GM12878 (cell line): ENCODE data around the gene RAPSN. TPM values are rescaled to one million over a fixed set of nuclear protein-coding genes. Genes with fewer than 3 reads are reported as not detected.

Experiments used
- ATAC-seq: fragments of 200-7000 bp; cut with Tn5 transposase; 3 replicates; pipeline ENCODE4 v1.9.1; 2020; ENCODE audit warnings: mild to moderate bottlenecking, moderate library complexity
- BruUV-seq: library from RNA; stranded (reverse); fragments of 400-500 nt; replicated peaks from 2 replicates; lab custom pipeline; 2021; lab: Mats Ljungman, UMichigan
- CTCF ChIA-PET: fragments of 300-600 bp; sonication (Branson Sonifier 250); formaldehyde crosslinking; extraction: SDS; loops from one replicate; lab custom pipeline; 2021; ENCODE audit warnings: inconsistent platforms; lab: Yijun Ruan, JAX
- POLR2A ChIA-PET: fragments of 350-600 bp; formaldehyde crosslinking; extraction: SDS; loops from one replicate; lab custom pipeline; 2021; ENCODE audit warnings: inconsistent platforms; lab: Charles Lee
- RAD21 ChIA-PET: fragments of 300-600 bp; sonication (Branson Sonifier 250); formaldehyde crosslinking; loops from one replicate; lab custom pipeline; 2023; ENCODE audit warnings: antibody characterized with exemption; ENCODE audit not compliant: unreplicated experiment; lab: Charles Lee
- SMC1A ChIA-PET: fragments of 300-600 bp; sonication (Branson Sonifier 250); formaldehyde crosslinking; loops from one replicate; lab custom pipeline; 2023; ENCODE audit not compliant: unreplicated experiment, uncharacterized antibody; lab: Charles Lee
- DNase-seq: peaks from one replicate; pipeline ENCODE4 v3.0.0-alpha.2; 2011; ENCODE audit warnings: low read depth, low spot score
- FAIRE-seq: peaks from 3 replicates; lab custom pipeline; 2011; peaks lifted over from hg19 to GRCh38; lab: Jason Lieb, UNC
- H2AFZ ChIP-seq: 2 replicates; pipeline ENCODE4 v1.6.0; 2011; ENCODE audit warnings: low read depth, low read length, control low read depth; ENCODE audit not compliant: control insufficient read depth
- H3K27ac ChIP-seq: 2 replicates; pipeline ENCODE4 v1.5.1; 2011; ENCODE audit warnings: control low read depth; ENCODE audit not compliant: control insufficient read depth, insufficient read depth
- H3K27me3 ChIP-seq, 2 experiments: replicated peaks in 1 of 2; 2 replicates each; pipeline versions ENCODE4 v1.6.0 to v1.6.1; 2011; ENCODE audit warnings: low read length in 1 of 2; ENCODE audit not compliant: control insufficient read depth in 2 of 2, insufficient read depth in 2 of 2
- H3K36me3 ChIP-seq, 2 experiments: 2 replicates each; pipeline ENCODE4 v1.5.1; 2011; ENCODE audit warnings: low read length in 1 of 2; ENCODE audit not compliant: control insufficient read depth in 2 of 2, insufficient read depth in 2 of 2
- H3K4me1 ChIP-seq: 2 replicates; pipeline ENCODE4 v1.6.1; 2011; ENCODE audit warnings: mild to moderate bottlenecking, low read length, moderate library complexity, mixed read lengths; ENCODE audit not compliant: control insufficient read depth, insufficient read depth
- H3K4me2 ChIP-seq: 2 replicates; pipeline ENCODE4 v1.6.0; 2011; ENCODE audit warnings: control low read depth; ENCODE audit not compliant: control insufficient read depth, insufficient read depth
- H3K4me3 ChIP-seq: fragments of 200-600 bp; sonication (generic); 2 replicates; pipeline ENCODE4 v1.5.1; 2016
- H3K79me2 ChIP-seq: 2 replicates; pipeline ENCODE4 v1.6.0; 2011; ENCODE audit warnings: low read length; ENCODE audit not compliant: control insufficient read depth, insufficient read depth
- H3K9ac ChIP-seq: 2 replicates; pipeline ENCODE4 v1.8.0; 2011; ENCODE audit warnings: low read length, control low read depth, mixed read lengths; ENCODE audit not compliant: control insufficient read depth, insufficient read depth
- H3K9me3 ChIP-seq: replicated peaks from 3 replicates; pipeline ENCODE4 v1.5.1; 2011; ENCODE audit warnings: mild to moderate bottlenecking, low read length; ENCODE audit not compliant: control insufficient read depth, insufficient read depth
- H4K20me1 ChIP-seq: 2 replicates; pipeline ENCODE4 v1.6.0; 2011; ENCODE audit not compliant: control insufficient read depth, insufficient read depth
- FOXM1 ChIP-seq: IDR thresholded peaks from 2 replicates; pipeline ENCODE4 v1.6.1; 2012; ENCODE audit warnings: low read depth, mild to moderate bottlenecking, inconsistent platforms, low read length, moderate library complexity
- HDAC2 ChIP-seq: fragments of 200-600 bp; sonication (generic); IDR thresholded peaks from 2 replicates; pipeline ENCODE4 v1.6.1; 2017
- HDAC6 ChIP-seq: fragments of 200-600 bp; sonication (generic); IDR thresholded peaks from one replicate; pipeline ENCODE4 v1.8.0; 2017; ENCODE audit warnings: antibody characterized with exemption; ENCODE audit not compliant: unreplicated experiment
- IKZF2 ChIP-seq, 2 experiments: fragments of 450-650 bp; IDR thresholded peaks; 2 replicates each; pipeline ENCODE4 v1.6.1; 2017; ENCODE audit warnings: mild to moderate bottlenecking in 2 of 2, moderate library complexity in 2 of 2
- LARP7 ChIP-seq: fragments of 450-650 bp; IDR thresholded peaks from 2 replicates; pipeline ENCODE4 v1.6.1; 2017; ENCODE audit warnings: mild to moderate bottlenecking
- MTA2 ChIP-seq: fragments of 450-650 bp; IDR thresholded peaks from 2 replicates; pipeline ENCODE4 v1.6.1; 2016; ENCODE audit warnings: low read depth, mild to moderate bottlenecking, moderate library complexity
- MTA3 ChIP-seq: IDR thresholded peaks from 2 replicates; pipeline ENCODE4 v1.6.1; 2012; ENCODE audit warnings: low read length, inconsistent platforms, borderline replicate concordance
- MYB ChIP-seq: fragments of 150-350 bp; IDR thresholded peaks from 2 replicates; pipeline ENCODE4 v1.6.1; 2014; ENCODE audit warnings: mild to moderate bottlenecking, low read depth, low read length, borderline replicate concordance
- PAX5 ChIP-seq: IDR thresholded peaks from 2 replicates; pipeline ENCODE4 v1.6.1; 2011; ENCODE audit warnings: low read depth, low read length, borderline replicate concordance
- RB1 ChIP-seq: fragments of 450-650 bp; formaldehyde crosslinking; IDR thresholded peaks from 2 replicates; pipeline ENCODE4 v1.6.1; 2017; ENCODE audit warnings: mild to moderate bottlenecking, borderline replicate concordance
- RUNX3 ChIP-seq: IDR thresholded peaks from 2 replicates; pipeline ENCODE4 v1.6.1; 2012; ENCODE audit warnings: low read length, inconsistent platforms
- SUPT20H ChIP-seq: IDR thresholded peaks from 2 replicates; pipeline ENCODE4 v1.6.1; 2011; ENCODE audit warnings: low read depth, mild to moderate bottlenecking, low read length, moderate library complexity, borderline replicate concordance; ENCODE audit not compliant: control insufficient read depth
- YY1 ChIP-seq: IDR thresholded peaks from 2 replicates; pipeline ENCODE4 v1.6.1; 2011; ENCODE audit warnings: low read depth, mild to moderate bottlenecking, low read length
- WGBS: methylation state at CpG from one replicate; pipeline ENCODE4 v1.1.6; 2016; ENCODE audit warnings: low lambda C conversion rate; ENCODE audit not compliant: insufficient replicate concordance, insufficient coverage; ENCODE audit errors: missing lambda C conversion rate; 5-methylcytosine and 5-hydroxymethylcytosine counted together
- in situ Hi-C: fragments of 300-500 bp; cut with MboI; formaldehyde crosslinking; loops from 9 replicates; pipeline ENCODE4 v1.14.3; 2018; ENCODE audit warnings: mixed read lengths
- intact Hi-C: fragments of 100-400 bp; cut with micrococcal nuclease; formaldehyde crosslinking; loops from one replicate; pipeline ENCODE4 v1.14.2; 2022; ENCODE audit not compliant: unreplicated experiment
- polyA plus RNA-seq, 11 experiments: library from polyadenylated mRNA; depleted of rRNA in 4 of 11; unstranded in 6 of 11; stranded (reverse) in 5 of 11; fragments of >200 nt; fragmentation: Nextera tagmentation in 4 of 11; fragmentation: Illumina TruSeq in 1 of 11; extraction: Ambion mirVana in 4 of 11; extraction: Trizol in 1 of 11; gene quantifications; 1 replicate in 1 of 11; 2 replicates in 10 of 11; pipeline versions ENCODE4 v1.2.1 to v1.2.3, GENCODE V29; 2011 to 2016; ENCODE audit warnings: inconsistent platforms in 2 of 11, missing spikeins in 2 of 11, low read depth in 1 of 11
- total RNA-seq, 4 experiments: library from RNA; depleted of rRNA in 3 of 4; stranded (reverse); fragments of >200 nt in 3 of 4; fragmentation: Illumina TruSeq in 1 of 4; extraction: Trizol in 1 of 4; gene quantifications; 2 replicates each; pipeline versions ENCODE4 v1.2.1 to v1.2.3, GENCODE V29; 2013 to 2021
- TF ChIP-seq, protein P1 (sequence below): IDR thresholded peaks from 2 replicates; pipeline ENCODE4 v1.6.1; 2011; ENCODE audit warnings: low read depth, mild to moderate bottlenecking, low read length, moderate library complexity, borderline replicate concordance; ENCODE audit errors: extremely low read depth
- TF ChIP-seq, protein P2 (sequence below): fragments of 450-650 bp; IDR thresholded peaks from 2 replicates; pipeline ENCODE4 v1.6.1; 2017; ENCODE audit warnings: mild to moderate bottlenecking, moderate library complexity
- TF ChIP-seq, protein P3 (sequence below): fragments of 450-650 bp; IDR thresholded peaks from 2 replicates; pipeline ENCODE4 v1.6.1; 2017; ENCODE audit warnings: mild to moderate bottlenecking, moderate library complexity

The RAPSN gene
- total and polyA plus RNA-seq, 10 of the 15 experiments (the other 5 are each of a cell fraction or from before 2014, with no cell fraction given): 0.08 to 0.23 (median 0.14) TPM; not detected in 6

DNA sequence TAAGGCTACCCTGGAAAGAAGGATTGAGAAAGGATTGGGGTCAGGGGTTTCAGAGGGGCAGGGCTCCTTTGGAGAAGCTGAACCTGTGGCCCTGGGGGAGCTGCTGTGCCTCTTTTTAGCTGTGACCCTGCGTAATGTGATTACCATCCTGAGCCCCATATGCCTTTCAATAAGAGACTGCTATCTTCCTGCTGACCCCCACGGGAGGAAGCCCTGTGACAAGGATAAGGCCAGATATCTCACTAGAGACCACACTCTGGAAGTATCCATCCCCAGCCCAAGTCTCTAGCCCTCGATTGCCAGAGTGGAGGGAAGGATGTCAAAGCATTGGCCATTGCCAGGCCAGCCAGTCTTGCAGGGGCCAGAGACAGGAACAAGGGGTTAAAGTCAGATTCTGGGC, 45.4 kb downstream of the RAPSN start:
- Histone ChIP-seq H3K27me3 (no peaks in the 10 kb centered on the region), H2AFZ (no peak overlapping the region), H3K4me3 (no peak overlapping the region), H3K79me2 (peaks cover 2% of the 10 kb centered on the region), H3K36me3 (no peaks in the 10 kb centered on the region), H3K27ac (no peak overlapping the region), H3K4me1 (peaks cover 38% of the 10 kb centered on the region), H4K20me1 (no peaks in the 10 kb centered on the region), H3K4me2 (no peak overlapping the region), H3K9me3 (no peaks in the 10 kb centered on the region), H3K9ac (no peak overlapping the region)
- CTCF ChIA-PET: interaction anchor here (0.7 to 8.1 kb wide), 3 partner anchors 26 to 226 kb away, joined by 3 to 73 read pairs (median 20); partner anchors contain the start of genes ARFGAP2 and SPI1
- RAD21 ChIA-PET: interaction anchor here (1.0 to 1.1 kb wide), 2 partner anchors 29 to 132 kb away, joined by 3 to 4 read pairs; no protein-coding TSS in a partner anchor
- intact Hi-C loops: loop anchor here (10.0 kb wide), 2 partner anchors 79 to 451 kb away; no protein-coding TSS in a partner anchor
- in situ Hi-C loops: no loop called here
- 49% methylated on average over 3 of the region's 3 CpGs for WGBS
- POLR2A ChIA-PET: interaction anchor here (0.7 to 1.6 kb wide), 3 partner anchors 10 to 188 kb away, joined by 3 read pairs; no protein-coding TSS in a partner anchor
- ATAC-seq: no peak
- FAIRE-seq: no peak
- DNase-seq: no peak
- SMC1A ChIA-PET: interaction anchor here (3.2 kb wide), 1 partner anchor 31 kb away, joined by 22 read pairs; no protein-coding TSS in a partner anchor
- BruUV-seq: no TSS peak
- TF ChIP-seq RUNX3 (no peak), MYB (no peak), MTA2 (no peak), YY1 (no peak), MTA3 (no peak), FOXM1 (no peak), SUPT20H (no peak), IKZF2 (IDR thresholded peaks at IDR 0.05) (no peak), HDAC2 (no peak), RB1 (no peak), PAX5 (no peak), LARP7 (no peak), HDAC6 (no peak)
- TF ChIP-seq, protein P1, sequence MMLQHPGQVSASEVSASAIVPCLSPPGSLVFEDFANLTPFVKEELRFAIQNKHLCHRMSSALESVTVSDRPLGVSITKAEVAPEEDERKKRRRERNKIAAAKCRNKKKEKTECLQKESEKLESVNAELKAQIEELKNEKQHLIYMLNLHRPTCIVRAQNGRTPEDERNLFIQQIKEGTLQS: no peak
- TF ChIP-seq, protein P2, sequence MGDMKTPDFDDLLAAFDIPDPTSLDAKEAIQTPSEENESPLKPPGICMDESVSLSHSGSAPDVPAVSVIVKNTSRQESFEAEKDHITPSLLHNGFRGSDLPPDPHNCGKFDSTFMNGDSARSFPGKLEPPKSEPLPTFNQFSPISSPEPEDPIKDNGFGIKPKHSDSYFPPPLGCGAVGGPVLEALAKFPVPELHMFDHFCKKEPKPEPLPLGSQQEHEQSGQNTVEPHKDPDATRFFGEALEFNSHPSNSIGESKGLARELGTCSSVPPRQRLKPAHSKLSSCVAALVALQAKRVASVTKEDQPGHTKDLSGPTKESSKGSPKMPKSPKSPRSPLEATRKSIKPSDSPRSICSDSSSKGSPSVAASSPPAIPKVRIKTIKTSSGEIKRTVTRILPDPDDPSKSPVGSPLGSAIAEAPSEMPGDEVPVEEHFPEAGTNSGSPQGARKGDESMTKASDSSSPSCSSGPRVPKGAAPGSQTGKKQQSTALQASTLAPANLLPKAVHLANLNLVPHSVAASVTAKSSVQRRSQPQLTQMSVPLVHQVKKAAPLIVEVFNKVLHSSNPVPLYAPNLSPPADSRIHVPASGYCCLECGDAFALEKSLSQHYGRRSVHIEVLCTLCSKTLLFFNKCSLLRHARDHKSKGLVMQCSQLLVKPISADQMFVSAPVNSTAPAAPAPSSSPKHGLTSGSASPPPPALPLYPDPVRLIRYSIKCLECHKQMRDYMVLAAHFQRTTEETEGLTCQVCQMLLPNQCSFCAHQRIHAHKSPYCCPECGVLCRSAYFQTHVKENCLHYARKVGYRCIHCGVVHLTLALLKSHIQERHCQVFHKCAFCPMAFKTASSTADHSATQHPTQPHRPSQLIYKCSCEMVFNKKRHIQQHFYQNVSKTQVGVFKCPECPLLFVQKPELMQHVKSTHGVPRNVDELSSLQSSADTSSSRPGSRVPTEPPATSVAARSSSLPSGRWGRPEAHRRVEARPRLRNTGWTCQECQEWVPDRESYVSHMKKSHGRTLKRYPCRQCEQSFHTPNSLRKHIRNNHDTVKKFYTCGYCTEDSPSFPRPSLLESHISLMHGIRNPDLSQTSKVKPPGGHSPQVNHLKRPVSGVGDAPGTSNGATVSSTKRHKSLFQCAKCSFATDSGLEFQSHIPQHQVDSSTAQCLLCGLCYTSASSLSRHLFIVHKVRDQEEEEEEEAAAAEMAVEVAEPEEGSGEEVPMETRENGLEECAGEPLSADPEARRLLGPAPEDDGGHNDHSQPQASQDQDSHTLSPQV: no peak
- TF ChIP-seq, protein P3, sequence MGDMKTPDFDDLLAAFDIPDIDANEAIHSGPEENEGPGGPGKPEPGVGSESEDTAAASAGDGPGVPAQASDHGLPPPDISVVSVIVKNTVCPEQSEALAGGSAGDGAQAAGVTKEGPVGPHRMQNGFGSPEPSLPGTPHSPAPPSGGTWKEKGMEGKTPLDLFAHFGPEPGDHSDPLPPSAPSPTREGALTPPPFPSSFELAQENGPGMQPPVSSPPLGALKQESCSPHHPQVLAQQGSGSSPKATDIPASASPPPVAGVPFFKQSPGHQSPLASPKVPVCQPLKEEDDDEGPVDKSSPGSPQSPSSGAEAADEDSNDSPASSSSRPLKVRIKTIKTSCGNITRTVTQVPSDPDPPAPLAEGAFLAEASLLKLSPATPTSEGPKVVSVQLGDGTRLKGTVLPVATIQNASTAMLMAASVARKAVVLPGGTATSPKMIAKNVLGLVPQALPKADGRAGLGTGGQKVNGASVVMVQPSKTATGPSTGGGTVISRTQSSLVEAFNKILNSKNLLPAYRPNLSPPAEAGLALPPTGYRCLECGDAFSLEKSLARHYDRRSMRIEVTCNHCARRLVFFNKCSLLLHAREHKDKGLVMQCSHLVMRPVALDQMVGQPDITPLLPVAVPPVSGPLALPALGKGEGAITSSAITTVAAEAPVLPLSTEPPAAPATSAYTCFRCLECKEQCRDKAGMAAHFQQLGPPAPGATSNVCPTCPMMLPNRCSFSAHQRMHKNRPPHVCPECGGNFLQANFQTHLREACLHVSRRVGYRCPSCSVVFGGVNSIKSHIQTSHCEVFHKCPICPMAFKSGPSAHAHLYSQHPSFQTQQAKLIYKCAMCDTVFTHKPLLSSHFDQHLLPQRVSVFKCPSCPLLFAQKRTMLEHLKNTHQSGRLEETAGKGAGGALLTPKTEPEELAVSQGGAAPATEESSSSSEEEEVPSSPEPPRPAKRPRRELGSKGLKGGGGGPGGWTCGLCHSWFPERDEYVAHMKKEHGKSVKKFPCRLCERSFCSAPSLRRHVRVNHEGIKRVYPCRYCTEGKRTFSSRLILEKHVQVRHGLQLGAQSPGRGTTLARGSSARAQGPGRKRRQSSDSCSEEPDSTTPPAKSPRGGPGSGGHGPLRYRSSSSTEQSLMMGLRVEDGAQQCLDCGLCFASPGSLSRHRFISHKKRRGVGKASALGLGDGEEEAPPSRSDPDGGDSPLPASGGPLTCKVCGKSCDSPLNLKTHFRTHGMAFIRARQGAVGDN: no peak
